IMR-90 (cell line): Measurements from ENCODE around the gene ZNF33B. TPM values are rescaled to one million over a fixed set of nuclear protein-coding genes. Genes with fewer than 3 reads are reported as not detected.

Experiments used
- ATAC-seq: fragments of 200-7000 bp; cut with Tn5 transposase; 2 replicates; pipeline ENCODE4 v1.9.1; 2020; ENCODE audit warnings: low read depth, mild to moderate bottlenecking, moderate library complexity
- BruUV-seq: library from RNA; stranded (reverse); fragments of 400-500 nt; replicated peaks from 2 replicates; lab custom pipeline; 2021; lab: Mats Ljungman, UMichigan
- CTCF ChIA-PET: fragments of 300-600 bp; formaldehyde crosslinking; extraction: SDS; loops from one replicate; lab custom pipeline; 2021; ENCODE audit warnings: antibody characterized with exemption; lab: Yijun Ruan, JAX
- POLR2A ChIA-PET: fragments of 300-600 bp; sonication (Branson Sonifier 250); formaldehyde crosslinking; loops from one replicate; lab custom pipeline; 2022; ENCODE audit warnings: antibody characterized with exemption; ENCODE audit not compliant: unreplicated experiment; lab: Charles Lee
- DNase-seq: peaks from one replicate; pipeline ENCODE4 v3.0.0; 2013
- H2AFZ ChIP-seq: replicated peaks from 2 replicates; pipeline ENCODE3; 2013; ENCODE audit warnings: low read length, mild to moderate bottlenecking; ENCODE audit not compliant: poor library complexity
- H2AK5ac ChIP-seq: 2 replicates; pipeline ENCODE4 v1.6.1; 2013; ENCODE audit warnings: low read depth, low read length, inconsistent platforms
- H2AK9ac ChIP-seq: replicated peaks from 2 replicates; pipeline ENCODE3; 2013; ENCODE audit warnings: mild to moderate bottlenecking, low read depth, low read length, moderate library complexity; ENCODE audit not compliant: poor library complexity
- H2BK120ac ChIP-seq: 2 replicates; pipeline ENCODE4 v1.6.1; 2013; ENCODE audit warnings: low read depth, low read length, inconsistent platforms
- H2BK15ac ChIP-seq: 3 replicates; pipeline ENCODE4 v1.6.1; 2013; ENCODE audit warnings: low read depth, low read length, inconsistent platforms
- H2BK20ac ChIP-seq: 2 replicates; pipeline ENCODE4 v1.6.1; 2013; ENCODE audit warnings: low read depth, mild to moderate bottlenecking, inconsistent platforms, low read length, moderate library complexity
- H2BK5ac ChIP-seq: 2 replicates; pipeline ENCODE4 v1.6.1; 2013; ENCODE audit warnings: mild to moderate bottlenecking, low read depth, low read length, inconsistent platforms; ENCODE audit not compliant: poor library complexity, severe bottlenecking
- H3K14ac ChIP-seq: replicated peaks from 2 replicates; pipeline ENCODE4 v1.6.1; 2013; ENCODE audit warnings: low read depth, low read length, inconsistent platforms
- H3K18ac ChIP-seq: 2 replicates; pipeline ENCODE4 v1.6.1; 2013; ENCODE audit warnings: low read depth, low read length, control low read depth
- H3K23ac ChIP-seq: 2 replicates; pipeline ENCODE4 v1.6.1; 2013; ENCODE audit warnings: low read depth, low read length, inconsistent platforms
- H3K27ac ChIP-seq: 2 replicates; pipeline ENCODE4 v1.5.1; 2013; ENCODE audit warnings: mild to moderate bottlenecking, control low read depth, low read length; ENCODE audit not compliant: insufficient read depth
- H3K27me3 ChIP-seq: 2 replicates; pipeline ENCODE4 v1.6.1; 2013; ENCODE audit warnings: low read length; ENCODE audit not compliant: control insufficient read depth, insufficient read depth
- H3K36me3 ChIP-seq: 2 replicates; pipeline ENCODE4 v1.6.1; 2013; ENCODE audit warnings: low read length, mixed read lengths; ENCODE audit not compliant: control insufficient read depth, insufficient read depth
- H3K4ac ChIP-seq: 2 replicates; pipeline ENCODE4 v1.6.1; 2013; ENCODE audit warnings: low read depth, low read length, inconsistent platforms
- H3K4me1 ChIP-seq: 2 replicates; pipeline ENCODE4 v1.6.1; 2013; ENCODE audit warnings: low read length, mixed read lengths; ENCODE audit not compliant: control insufficient read depth, insufficient read depth
- H3K4me2 ChIP-seq: 2 replicates; pipeline ENCODE4 v1.6.1; 2013; ENCODE audit warnings: low read depth, mild to moderate bottlenecking, control low read depth, low read length, moderate library complexity
- H3K4me3 ChIP-seq: 2 replicates; pipeline ENCODE4 v1.5.1; 2013; ENCODE audit warnings: low read depth, mild to moderate bottlenecking, control low read depth, low read length, moderate library complexity; ENCODE audit not compliant: insufficient read depth
- H3K56ac ChIP-seq: 2 replicates; pipeline ENCODE4 v1.6.1; 2013; ENCODE audit warnings: low read length, inconsistent platforms; ENCODE audit not compliant: insufficient read depth; ENCODE audit errors: extremely low read depth
- H3K79me1 ChIP-seq, 2 experiments: 2 replicates each; pipeline ENCODE4 v1.6.1; 2013; ENCODE audit warnings: low read length in 2 of 2, inconsistent platforms in 1 of 2, low read depth in 1 of 2
- H3K9ac ChIP-seq: 2 replicates; pipeline ENCODE4 v1.6.1; 2013; ENCODE audit warnings: low read depth, low read length, control low read depth
- H3K9me1 ChIP-seq: 2 replicates; pipeline ENCODE4 v1.6.1; 2013; ENCODE audit warnings: low read length, inconsistent platforms; ENCODE audit not compliant: insufficient read depth
- H3K9me3 ChIP-seq: 2 replicates; pipeline ENCODE4 v1.6.1; 2013; ENCODE audit warnings: low read length; ENCODE audit not compliant: control insufficient read depth, insufficient read depth
- H4K20me1 ChIP-seq: 2 replicates; pipeline ENCODE4 v1.6.1; 2013; ENCODE audit warnings: low read length, inconsistent platforms; ENCODE audit not compliant: insufficient read depth
- H4K5ac ChIP-seq: 2 replicates; pipeline ENCODE4 v1.6.1; 2013; ENCODE audit warnings: mild to moderate bottlenecking, low read depth, low read length, control low read depth
- H4K8ac ChIP-seq, 2 experiments: 2 replicates each; pipeline ENCODE4 v1.6.1; 2013; ENCODE audit warnings: low read depth in 2 of 2, low read length in 2 of 2, control low read depth in 1 of 2, inconsistent platforms in 1 of 2
- H4K91ac ChIP-seq: 2 replicates; pipeline ENCODE4 v1.6.1; 2013; ENCODE audit warnings: low read depth, low read length, inconsistent platforms; ENCODE audit not compliant: insufficient read depth
- BHLHE40 ChIP-seq: fragments of 150-350 bp; IDR thresholded peaks from 2 replicates; pipeline ENCODE4 v1.6.1; 2016; ENCODE audit warnings: mild to moderate bottlenecking, low read depth, low read length
- CEBPB ChIP-seq: IDR thresholded peaks from 2 replicates; pipeline ENCODE4 v1.6.1; 2012; ENCODE audit warnings: low read depth, low read length, improper control_type of control experiment
- CHD1 ChIP-seq: IDR thresholded peaks from 2 replicates; pipeline ENCODE4 v1.6.1; 2012; ENCODE audit warnings: low read depth, low read length, improper control_type of control experiment
- ELK1 ChIP-seq: fragments of 150-350 bp; IDR thresholded peaks from 2 replicates; pipeline ENCODE4 v1.6.1; 2016; ENCODE audit warnings: low read depth, mild to moderate bottlenecking, low read length, moderate library complexity, borderline replicate concordance
- FOS ChIP-seq: fragments of 150-350 bp; IDR thresholded peaks from 2 replicates; pipeline ENCODE4 v1.6.1; 2016; ENCODE audit warnings: low read depth, low read length
- MAFK ChIP-seq: IDR thresholded peaks from 2 replicates; pipeline ENCODE4 v1.6.1; 2012; ENCODE audit warnings: low read depth, low read length, improper control_type of control experiment
- MAZ ChIP-seq: IDR thresholded peaks from 2 replicates; pipeline ENCODE4 v1.6.1; 2012; ENCODE audit warnings: low read depth, mild to moderate bottlenecking, low read length, improper control_type of control experiment, moderate library complexity, borderline replicate concordance
- MXI1 ChIP-seq: IDR thresholded peaks from 2 replicates; pipeline ENCODE4 v1.6.1; 2012; ENCODE audit warnings: low read depth, mild to moderate bottlenecking, low read length, moderate library complexity, borderline replicate concordance
- NFE2L2 ChIP-seq: fragments of 150-350 bp; IDR thresholded peaks from 2 replicates; pipeline ENCODE4 v1.6.1; 2016; ENCODE audit warnings: low read depth, mild to moderate bottlenecking, low read length
- POLR2A ChIP-seq: IDR thresholded peaks from 2 replicates; pipeline ENCODE4 v1.6.1; 2012; ENCODE audit warnings: mild to moderate bottlenecking, low read depth, low read length
- RAD21 ChIP-seq: IDR thresholded peaks from 2 replicates; pipeline ENCODE4 v1.6.1; 2012; ENCODE audit warnings: low read length, improper control_type of control experiment
- RCOR1 ChIP-seq: IDR thresholded peaks from 2 replicates; pipeline ENCODE4 v1.6.1; 2012; ENCODE audit warnings: mild to moderate bottlenecking, low read length, improper control_type of control experiment; ENCODE audit not compliant: insufficient replicate concordance
- RFX5 ChIP-seq: IDR thresholded peaks from 2 replicates; pipeline ENCODE4 v1.8.0; 2012; ENCODE audit warnings: low read depth, mild to moderate bottlenecking, low read length, moderate library complexity
- SMC3 ChIP-seq: fragments of 150-350 bp; IDR thresholded peaks from 2 replicates; pipeline ENCODE4 v1.6.1; 2016; ENCODE audit warnings: low read depth, mild to moderate bottlenecking, antibody characterized with exemption, low read length, moderate library complexity
- WGBS, 2 experiments: methylation state at CpG; one replicate each; pipeline versions ENCODE4 v1.1.5 to v1.1.7; 2013; ENCODE audit warnings: missing lambda C conversion rate in 2 of 2; ENCODE audit not compliant: insufficient read length in 1 of 2; ENCODE audit errors: extremely low coverage in 2 of 2; 5-methylcytosine and 5-hydroxymethylcytosine counted together
- dilution Hi-C: fragments of 300-500 bp; cut with HindIII; formaldehyde crosslinking; loops from one replicate; pipeline ENCODE4 v1.14.3; 2018; ENCODE audit warnings: low sequenced_read_pairs; ENCODE audit not compliant: unreplicated experiment
- in situ Hi-C: fragments of 300-500 bp; cut with MboI; formaldehyde crosslinking; loops from 3 replicates; pipeline ENCODE4 v1.14.3; 2019; ENCODE audit warnings: low sequenced_read_pairs, inconsistent platforms, mixed read lengths
- intact Hi-C: fragments of 100-400 bp; cut with micrococcal nuclease; formaldehyde crosslinking; loops from 2 replicates; pipeline ENCODE4 v1.10.0; 2022
- polyA plus RNA-seq, 3 experiments: library from polyadenylated mRNA; depleted of rRNA; stranded (reverse); fragments of >200 nt; gene quantifications; 2 replicates each; pipeline ENCODE4 v1.2.3, GENCODE V29; 2012; ENCODE audit warnings: low replicate concordance in 1 of 3
- total RNA-seq: library from RNA; depleted of rRNA; stranded (reverse); fragments of >200 nt; gene quantifications from 2 replicates; pipeline ENCODE4 v1.2.3, GENCODE V29; 2012
- TF ChIP-seq, protein P1 (sequence below): fragments of 150-350 bp; IDR thresholded peaks from 2 replicates; pipeline ENCODE4 v1.6.1; 2017; ENCODE audit warnings: mild to moderate bottlenecking, antibody characterized with exemption, low read length, low read depth
- TF ChIP-seq, protein P2 (sequence below): conservative IDR thresholded peaks from 2 replicates; pipeline ENCODE4 v1.5.1; 2012; ENCODE audit warnings: mild to moderate bottlenecking, low read depth, low read length, improper control_type of control experiment

ZNF33B gene
- total and polyA plus RNA-seq, 2 of the 4 experiments (the other 2 are of a cell fraction): 2.1 to 4.5 TPM

DNA sequence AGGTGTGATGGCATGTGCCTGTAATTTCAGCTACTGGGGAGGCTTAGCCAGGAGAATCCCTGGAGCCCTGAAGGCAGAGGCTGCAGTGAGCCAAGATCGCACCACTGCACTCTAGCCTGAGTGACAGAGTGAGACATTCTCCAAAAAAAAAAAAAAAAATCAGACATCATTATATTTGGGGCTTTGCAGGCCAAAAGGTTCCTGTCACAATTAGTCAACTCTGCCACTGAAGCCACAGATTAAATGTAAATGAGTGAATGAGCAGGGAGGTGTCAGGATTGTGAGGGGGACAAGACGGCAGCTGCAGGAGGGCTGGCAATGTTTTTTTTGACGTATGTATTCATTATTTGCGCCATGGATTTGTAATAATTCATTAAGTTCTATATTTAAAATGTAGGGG, 3.3 kb downstream of the ZNF33B start:
- dilution Hi-C loops: no loop called here
- no peaks in the 10 kb centered on the region for H4K20me1 ChIP-seq
- no peak overlapping the region for H4K5ac ChIP-seq
- no peak overlapping the region for H4K91ac ChIP-seq
- H2AFZ ChIP-seq: no peak overlapping the region
- WGBS, 2 experiments: no CpG with 5 or more reads among the region's 4 CpGs
- H4K8ac ChIP-seq: no peak overlapping the region
- no peak overlapping the region for H3K27ac ChIP-seq
- in situ Hi-C loops: no loop called here
- CTCF ChIA-PET: no interaction called here
- no peak overlapping the region for H2BK15ac ChIP-seq
- no peak overlapping the region for H3K14ac ChIP-seq
- no peak overlapping the region for H2BK120ac ChIP-seq
- peaks cover 1% of the 10 kb centered on the region; the same call in 1 of the 2 replicates for H3K4me1 ChIP-seq
- no peaks in the 10 kb centered on the region for H3K27me3 ChIP-seq
- H3K79me1 ChIP-seq: peaks cover 0 to 12% of the 10 kb centered on the region in 2 experiments; a peak in 2 of 4 replicates
- BruUV-seq: no TSS peak
- H3K4me3 ChIP-seq: no peak overlapping the region
- H3K9ac ChIP-seq: no peak overlapping the region
- no peak overlapping the region for H3K23ac ChIP-seq
- DNase-seq (no peak), ATAC-seq (no peak)
- H3K4ac ChIP-seq: no peak overlapping the region
- no peak for TF ChIP-seq RAD21
- no peak for TF ChIP-seq ELK1
- TF ChIP-seq SMC3: no peak
- no peak for TF ChIP-seq RFX5
- TF ChIP-seq, protein P1, sequence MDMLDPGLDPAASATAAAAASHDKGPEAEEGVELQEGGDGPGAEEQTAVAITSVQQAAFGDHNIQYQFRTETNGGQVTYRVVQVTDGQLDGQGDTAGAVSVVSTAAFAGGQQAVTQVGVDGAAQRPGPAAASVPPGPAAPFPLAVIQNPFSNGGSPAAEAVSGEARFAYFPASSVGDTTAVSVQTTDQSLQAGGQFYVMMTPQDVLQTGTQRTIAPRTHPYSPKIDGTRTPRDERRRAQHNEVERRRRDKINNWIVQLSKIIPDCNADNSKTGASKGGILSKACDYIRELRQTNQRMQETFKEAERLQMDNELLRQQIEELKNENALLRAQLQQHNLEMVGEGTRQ: no peak
- TF ChIP-seq RCOR1: no peak
- no peak for TF ChIP-seq NFE2L2
- no peak for TF ChIP-seq BHLHE40
- no peak for TF ChIP-seq POLR2A
- TF ChIP-seq FOS: no peak
- TF ChIP-seq MAZ: no peak
- no peak for TF ChIP-seq MXI1
- TF ChIP-seq, protein P2, sequence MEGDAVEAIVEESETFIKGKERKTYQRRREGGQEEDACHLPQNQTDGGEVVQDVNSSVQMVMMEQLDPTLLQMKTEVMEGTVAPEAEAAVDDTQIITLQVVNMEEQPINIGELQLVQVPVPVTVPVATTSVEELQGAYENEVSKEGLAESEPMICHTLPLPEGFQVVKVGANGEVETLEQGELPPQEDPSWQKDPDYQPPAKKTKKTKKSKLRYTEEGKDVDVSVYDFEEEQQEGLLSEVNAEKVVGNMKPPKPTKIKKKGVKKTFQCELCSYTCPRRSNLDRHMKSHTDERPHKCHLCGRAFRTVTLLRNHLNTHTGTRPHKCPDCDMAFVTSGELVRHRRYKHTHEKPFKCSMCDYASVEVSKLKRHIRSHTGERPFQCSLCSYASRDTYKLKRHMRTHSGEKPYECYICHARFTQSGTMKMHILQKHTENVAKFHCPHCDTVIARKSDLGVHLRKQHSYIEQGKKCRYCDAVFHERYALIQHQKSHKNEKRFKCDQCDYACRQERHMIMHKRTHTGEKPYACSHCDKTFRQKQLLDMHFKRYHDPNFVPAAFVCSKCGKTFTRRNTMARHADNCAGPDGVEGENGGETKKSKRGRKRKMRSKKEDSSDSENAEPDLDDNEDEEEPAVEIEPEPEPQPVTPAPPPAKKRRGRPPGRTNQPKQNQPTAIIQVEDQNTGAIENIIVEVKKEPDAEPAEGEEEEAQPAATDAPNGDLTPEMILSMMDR: no peak
- no peak for TF ChIP-seq CHD1
- TF ChIP-seq CEBPB: no peak
- TF ChIP-seq MAFK: no peak
- H2AK5ac ChIP-seq: no peak overlapping the region
- no peaks in the 10 kb centered on the region for H3K9me1 ChIP-seq
- no peaks in the 10 kb centered on the region for H3K9me3 ChIP-seq
- H2AK9ac ChIP-seq: no peak overlapping the region
- no peak overlapping the region for H3K18ac ChIP-seq
- no peak overlapping the region for H2BK20ac ChIP-seq
- POLR2A ChIA-PET: no interaction called here
- no peak overlapping the region for H3K56ac ChIP-seq
- peaks cover 4% of the 10 kb centered on the region; the same call in 1 of the 2 replicates for H3K36me3 ChIP-seq
- intact Hi-C loops: loop anchor here (10.0 kb wide), 1 partner anchor 150 kb away; the partner anchor contains the start of gene BMS1
- no peak overlapping the region for H2BK5ac ChIP-seq
- no peak overlapping the region for H3K4me2 ChIP-seq
